Natural killer cell (primary cell): ENCODE data around the gene CASTOR1. TPM values are rescaled to one million over a fixed set of nuclear protein-coding genes. Genes with fewer than 3 reads are reported as not detected.

Experiments used
- ATAC-seq, 3 donors: fragments of 150-1000 bp in 2 of 3; fragments of 200-7000 bp in 1 of 3; cut with Tn5 transposase; 1 replicate in 1 of 3; 2 replicates in 2 of 3; pipeline ENCODE4 v1.10.0; 2021; ENCODE audit warnings: mild to moderate bottlenecking in 2 of 3, moderate library complexity in 2 of 3
- DNase-seq, 2 donors: peaks; one replicate each; pipeline versions ENCODE4 v3.0.0 to v3.0.0-alpha.2; 2013 to 2021; ENCODE audit warnings: mixed read lengths in 1 of 2
- H3K27ac ChIP-seq: one replicate; pipeline ENCODE4 v1.5.1; 2013; ENCODE audit warnings: mild to moderate bottlenecking, low read length
- H3K27me3 ChIP-seq: one replicate; pipeline ENCODE4 v1.6.1; 2013; ENCODE audit warnings: low read length; ENCODE audit not compliant: control insufficient read depth, insufficient read depth
- H3K36me3 ChIP-seq: one replicate; pipeline ENCODE4 v1.6.1; 2013; ENCODE audit warnings: low read length; ENCODE audit not compliant: control insufficient read depth, insufficient read depth
- H3K4me1 ChIP-seq: one replicate; pipeline ENCODE4 v1.6.1; 2013; ENCODE audit warnings: low read length; ENCODE audit not compliant: control insufficient read depth, insufficient read depth
- H3K4me3 ChIP-seq: one replicate; pipeline ENCODE4 v1.5.1; 2013; ENCODE audit warnings: low read length
- H3K9me3 ChIP-seq: one replicate; pipeline ENCODE4 v1.6.1; 2013; ENCODE audit warnings: low read length; ENCODE audit not compliant: control insufficient read depth, insufficient read depth
- H3K27ac Mint-ChIP-seq, 2 donors: one replicate each; pipeline ENCODE4 v1.8.0; 2022; ENCODE audit warnings: mild to moderate bottlenecking in 2 of 2, mixed read lengths in 2 of 2, moderate library complexity in 1 of 2
- H3K27me3 Mint-ChIP-seq, 2 donors: one replicate each; pipeline ENCODE4 v1.8.0; 2022; ENCODE audit warnings: low read depth in 2 of 2, mixed read lengths in 2 of 2
- H3K36me3 Mint-ChIP-seq: one replicate; pipeline ENCODE4 v1.8.0; 2022; ENCODE audit warnings: mixed read lengths
- H3K4me1 Mint-ChIP-seq, 2 donors: one replicate each; pipeline ENCODE4 v1.8.0; 2022; ENCODE audit warnings: mixed read lengths in 2 of 2
- H3K4me3 Mint-ChIP-seq: one replicate; pipeline ENCODE4 v1.8.0; 2022; ENCODE audit warnings: mild to moderate bottlenecking, moderate library complexity, mixed read lengths
- H3K9me3 Mint-ChIP-seq, 2 donors: one replicate each; pipeline ENCODE4 v1.8.0; 2022; ENCODE audit warnings: mixed read lengths in 2 of 2
- CTCF ChIP-seq: fragments of 200-600 bp; IDR thresholded peaks from one replicate; pipeline ENCODE4 v1.8.0; 2022; ENCODE audit warnings: antibody characterized with exemption
- WGBS: methylation state at CpG from one replicate; pipeline ENCODE4 v1.1.7; 2013; ENCODE audit warnings: missing lambda C conversion rate; ENCODE audit not compliant: insufficient coverage; 5-methylcytosine and 5-hydroxymethylcytosine counted together
- intact Hi-C: fragments of 100-400 bp; cut with micrococcal nuclease; formaldehyde crosslinking; loops from one replicate; pipeline ENCODE4 v1.14.2; 2022
- total RNA-seq, 4 donors: library from RNA; stranded (reverse); fragments of 120-200 nt in 1 of 4; gene quantifications; one replicate each; pipeline versions ENCODE4 v1.2.3 to v1.2.4, GENCODE V29; 2013 to 2022

Gene CASTOR1
- total RNA-seq, 3 donors from 2014 or later (not counting 1 experiment from before 2014, with no cell fraction given), result 7.0 to 11.9 (median 8.8) TPM

DNA sequence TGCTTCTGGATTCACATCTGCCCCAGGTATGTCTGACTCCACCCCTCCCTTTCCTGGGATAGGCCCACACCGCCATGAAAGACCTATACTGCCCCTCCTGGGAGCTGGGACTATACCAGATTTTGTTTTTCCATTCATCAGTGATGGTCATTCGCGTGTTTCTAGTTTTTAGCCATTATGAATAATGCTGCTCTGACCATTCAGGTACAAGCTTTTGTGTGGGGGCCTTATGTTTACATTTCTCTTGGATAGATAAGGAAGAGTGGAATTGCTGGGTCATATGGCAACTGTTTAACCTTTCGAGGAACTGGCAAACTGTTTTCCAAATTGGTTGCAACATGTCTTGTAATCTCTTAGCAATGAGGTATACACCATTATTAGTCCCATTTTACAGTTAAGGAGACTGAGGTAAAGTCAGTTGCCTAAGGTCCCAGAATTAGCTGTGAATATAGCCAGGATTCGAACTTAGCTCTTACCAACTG is 38.6 kb upstream of the CASTOR1 start:
- H3K36me3 ChIP-seq, result peaks cover 10% of the 10 kb centered on the region
- no peaks in the 10 kb centered on the region for H3K9me3 ChIP-seq
- Mint-ChIP-seq H3K9me3 (no peaks in the 10 kb centered on the region), H3K36me3 (no peaks in the 10 kb centered on the region), H3K27ac (peak overlapping the region; percentile 81 to 82), H3K4me1 (peaks cover 36 to 42% of the 10 kb centered on the region in 2 donors), H3K27me3 (no peaks in the 10 kb centered on the region), H3K4me3 (peak overlapping the region; percentile 80)
- 96% methylated on average over 5 of the region's 5 CpGs for WGBS
- peaks cover 40% of the 10 kb centered on the region for H3K4me1 ChIP-seq
- no peak overlapping the region for H3K4me3 ChIP-seq
- DNase-seq (no peak), ATAC-seq (no peak)
- no peak overlapping the region for H3K27ac ChIP-seq
- intact Hi-C loops, result loop anchor here (1.0 to 2.0 kb wide), 2 partner anchors 28 to 39 kb away; partner anchors contain the start of genes CASTOR1 and SF3A1
- no peak for TF ChIP-seq CTCF
- no peaks in the 10 kb centered on the region for H3K27me3 ChIP-seq

- no peak for TF ChIP-seq CTCF
Observed at GRCh38 chr22:30326706-30327362, 37.5 kb upstream of the CASTOR1 start, which contains the start of gene TBC1D10A. Gene TBC1D10A, minus strand, starts transcription at chr22:30326941. Its CDS starts 60 bp downstream, at chr22:30326881.

GRCh38 chr22:30326255-30326705 is 37.0 kb upstream of the CASTOR1 start:
- H3K9me3 Mint-ChIP-seq, result no peaks in the 10 kb centered on the region
- H3K36me3 Mint-ChIP-seq, result no peaks in the 10 kb centered on the region
- peaks cover 48% of the 10 kb centered on the region for H3K4me1 ChIP-seq
- 0% methylated on average over 33 of the region's 34 CpGs for WGBS
- peaks cover 37 to 52% of the 10 kb centered on the region in 2 donors for H3K4me1 Mint-ChIP-seq
- H3K27me3 ChIP-seq, result no peaks in the 10 kb centered on the region
- H3K27ac ChIP-seq, result no peak overlapping the region
- TF ChIP-seq CTCF, result no peak
- intact Hi-C loops, result loop anchor here (2.0 kb wide), 1 partner anchor 37 kb away; the partner anchor contains the start of gene CASTOR1
- H3K9me3 ChIP-seq, result no peaks in the 10 kb centered on the region
- peak overlapping the region; percentile 51 for H3K4me3 ChIP-seq
- H3K27me3 Mint-ChIP-seq, result no peaks in the 10 kb centered on the region
- ATAC-seq (peak; percentile 19 to 43 (median 21)), DNase-seq (no peak)
- peaks cover 5% of the 10 kb centered on the region for H3K36me3 ChIP-seq
- peak overlapping the region; percentile 88 for H3K4me3 Mint-ChIP-seq
- H3K27ac Mint-ChIP-seq, result peak overlapping the region in 1 of 2 donors; percentile 82

More at GRCh38 chr22:30326706-30327362, 37.5 kb upstream of the CASTOR1 start, which contains the start of gene TBC1D10A:
- intact Hi-C loops, result loop anchor here (1.0 to 2.0 kb wide), 2 partner anchors 29 to 38 kb away; partner anchors contain the start of genes CASTOR1 and SF3A1
- Histone ChIP-seq H3K27me3 (no peaks in the 10 kb centered on the region), H3K4me1 (peaks cover 47% of the 10 kb centered on the region), H3K36me3 (peaks cover 5% of the 10 kb centered on the region), H3K27ac (peak within 1 kb of the TSS; percentile 84), H3K9me3 (no peaks in the 10 kb centered on the region), H3K4me3 (peak within 1 kb of the TSS; percentile 51)
- H3K27ac Mint-ChIP-seq, result peak within 1 kb of the TSS; percentile 82 to 84
- peak within 1 kb of the TSS; percentile 88 for H3K4me3 Mint-ChIP-seq
- H3K4me1 Mint-ChIP-seq, result peaks cover 36 to 47% of the 10 kb centered on the region in 2 donors
- no peaks in the 10 kb centered on the region for H3K27me3 Mint-ChIP-seq
- H3K36me3 Mint-ChIP-seq, result no peaks in the 10 kb centered on the region
- DNase-seq (peak; percentile 82 to 97), ATAC-seq (peak; percentile 92 to 97 (median 94))
- H3K9me3 Mint-ChIP-seq, result no peaks in the 10 kb centered on the region
- under 1% methylated on average over 65 of the region's 69 CpGs for WGBS
